Activated B cell treated with CpG ODN at 0.5 μM for 24 hours (primary cell): Measurements from ENCODE around the gene GDI1. TPM values are rescaled to one million over a fixed set of nuclear protein-coding genes. Genes with fewer than 3 reads are reported as not detected.

Experiments
- ATAC-seq: fragments of 200-7000 bp; cut with Tn5 transposase; one replicate; pipeline ENCODE4 v1.10.0; 2021; ENCODE audit warnings: low read depth, mild to moderate bottlenecking, moderate library complexity
- CTCF ChIA-PET: fragments of 350-600 bp; sonication (Branson Sonifier 250); formaldehyde crosslinking; loops from one replicate; lab custom pipeline; 2021; ENCODE audit warnings: antibody characterized with exemption; lab: Charles Lee
- POLR2A ChIA-PET: fragments of 350-600 bp; sonication (Branson Sonifier 250); formaldehyde crosslinking; loops from one replicate; lab custom pipeline; 2021; ENCODE audit warnings: antibody characterized with exemption; lab: Charles Lee
- DNase-seq: peaks from one replicate; pipeline ENCODE4 v3.0.0; 2022
- H3K27ac Mint-ChIP-seq: one replicate; pipeline ENCODE4 v1.8.0; 2020; ENCODE audit warnings: mixed read lengths
- H3K27me3 Mint-ChIP-seq: one replicate; pipeline ENCODE4 v1.8.0; 2021; ENCODE audit warnings: mixed read lengths
- H3K36me3 Mint-ChIP-seq: one replicate; pipeline ENCODE4 v1.8.0; 2021; ENCODE audit warnings: low read depth, mixed read lengths
- H3K4me1 Mint-ChIP-seq: one replicate; pipeline ENCODE4 v1.8.0; 2021; ENCODE audit warnings: mixed read lengths
- H3K4me3 Mint-ChIP-seq: one replicate; pipeline ENCODE4 v1.8.0; 2020; ENCODE audit warnings: mild to moderate bottlenecking, mixed read lengths
- H3K9me3 Mint-ChIP-seq: one replicate; pipeline ENCODE4 v1.8.0; 2020; ENCODE audit warnings: mixed read lengths
- intact Hi-C: fragments of 100-400 bp; cut with micrococcal nuclease; formaldehyde crosslinking; loops from one replicate; pipeline ENCODE4 v1.15.1; 2024
- total RNA-seq: library from RNA; stranded (reverse); gene quantifications from 2 replicates; pipeline ENCODE4 v1.2.3, GENCODE V29; 2022
- TF ChIP-seq, protein P1 (sequence below): fragments of 200-600 bp; IDR thresholded peaks from one replicate; pipeline ENCODE4 v1.8.0; 2022; ENCODE audit warnings: antibody characterized with exemption, mild to moderate bottlenecking

GDI1 gene
- total RNA-seq, 1 donor from 2014 or later, result 127 TPM

DNA sequence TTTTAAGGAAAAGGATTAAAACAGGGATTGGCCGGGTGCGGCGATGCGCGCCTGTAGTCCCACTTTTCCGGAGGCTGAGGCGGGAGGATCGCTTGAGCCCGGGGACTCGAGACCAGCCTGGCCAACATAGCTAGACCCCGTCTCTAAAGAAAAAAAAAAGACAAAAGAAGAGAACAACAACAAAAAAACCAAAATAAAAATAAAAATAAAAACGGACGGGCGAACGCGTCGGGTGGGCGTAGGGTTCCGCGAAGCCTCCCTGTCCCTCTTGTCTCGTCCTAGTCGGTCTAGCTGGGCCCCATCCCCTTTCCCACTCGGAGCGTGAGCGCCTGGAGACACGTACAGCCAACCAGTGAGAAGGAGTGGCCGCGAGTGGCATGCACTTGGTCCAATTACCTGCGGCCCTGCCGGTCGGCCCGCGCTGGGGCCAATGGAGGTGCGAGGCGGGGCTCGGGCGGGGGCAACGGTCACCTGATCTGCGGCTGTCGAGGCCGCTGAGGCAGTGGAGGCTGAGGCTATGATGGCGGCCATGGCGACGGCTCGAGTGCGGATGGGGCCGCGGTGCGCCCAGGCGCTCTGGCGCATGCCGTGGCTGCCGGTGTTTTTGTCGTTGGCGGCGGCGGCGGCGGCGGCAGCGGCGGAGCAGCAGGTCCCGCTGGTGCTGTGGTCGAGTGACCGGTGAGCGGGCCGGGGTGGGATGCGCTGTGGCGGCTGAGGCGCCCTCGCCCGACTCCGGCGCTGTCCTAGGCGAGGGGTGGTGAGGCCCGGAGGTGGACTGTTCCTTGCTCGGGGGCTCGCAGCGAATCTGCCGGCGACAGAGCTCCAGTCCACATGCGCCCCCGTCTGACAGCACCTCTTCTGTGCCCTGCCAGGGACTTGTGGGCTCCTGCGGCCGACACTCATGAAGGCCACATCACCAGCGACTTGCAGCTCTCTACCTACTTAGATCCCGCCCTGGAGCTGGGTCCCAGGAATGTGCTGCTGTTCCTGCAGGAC is 8.5 kb upstream of the GDI1 start, which contains the start of gene ATP6AP1:
ATP6AP1 (plus strand) TSS at position 502 of the 996 bp plus-strand sequence; CDS start at position 518, 16 bp downstream.
- ChIA-PET POLR2A (interaction anchor here (0.8 to 2.9 kb wide), 11 partner anchors 8 to 99 kb away, joined by 3 to 20 read pairs (median 4); partner anchors contain the start of genes DNASE1L1, RPL10 and SLC10A3), CTCF (interaction anchor here (1.0 to 1.4 kb wide), 2 partner anchors 9 to 30 kb away, joined by 3 to 4 read pairs; partner anchors contain the start of gene RPL10)
- Mint-ChIP-seq H3K4me3 (peak within 1 kb of the TSS; percentile 81), H3K27ac (peak within 1 kb of the TSS; percentile 71), H3K4me1 (peaks cover 23% of the 10 kb centered on the region), H3K9me3 (no peaks in the 10 kb centered on the region), H3K36me3 (peaks cover 9% of the 10 kb centered on the region), H3K27me3 (no peaks in the 10 kb centered on the region)
- intact Hi-C loops, result loop anchor here (1.0 to 2.0 kb wide), 3 partner anchors 8 to 58 kb away; no protein-coding TSS in a partner anchor
- DNase-seq (peak; percentile 77), ATAC-seq (peak; percentile 99)
- TF ChIP-seq, protein P1, sequence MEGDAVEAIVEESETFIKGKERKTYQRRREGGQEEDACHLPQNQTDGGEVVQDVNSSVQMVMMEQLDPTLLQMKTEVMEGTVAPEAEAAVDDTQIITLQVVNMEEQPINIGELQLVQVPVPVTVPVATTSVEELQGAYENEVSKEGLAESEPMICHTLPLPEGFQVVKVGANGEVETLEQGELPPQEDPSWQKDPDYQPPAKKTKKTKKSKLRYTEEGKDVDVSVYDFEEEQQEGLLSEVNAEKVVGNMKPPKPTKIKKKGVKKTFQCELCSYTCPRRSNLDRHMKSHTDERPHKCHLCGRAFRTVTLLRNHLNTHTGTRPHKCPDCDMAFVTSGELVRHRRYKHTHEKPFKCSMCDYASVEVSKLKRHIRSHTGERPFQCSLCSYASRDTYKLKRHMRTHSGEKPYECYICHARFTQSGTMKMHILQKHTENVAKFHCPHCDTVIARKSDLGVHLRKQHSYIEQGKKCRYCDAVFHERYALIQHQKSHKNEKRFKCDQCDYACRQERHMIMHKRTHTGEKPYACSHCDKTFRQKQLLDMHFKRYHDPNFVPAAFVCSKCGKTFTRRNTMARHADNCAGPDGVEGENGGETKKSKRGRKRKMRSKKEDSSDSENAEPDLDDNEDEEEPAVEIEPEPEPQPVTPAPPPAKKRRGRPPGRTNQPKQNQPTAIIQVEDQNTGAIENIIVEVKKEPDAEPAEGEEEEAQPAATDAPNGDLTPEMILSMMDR, result no peak

DNA sequence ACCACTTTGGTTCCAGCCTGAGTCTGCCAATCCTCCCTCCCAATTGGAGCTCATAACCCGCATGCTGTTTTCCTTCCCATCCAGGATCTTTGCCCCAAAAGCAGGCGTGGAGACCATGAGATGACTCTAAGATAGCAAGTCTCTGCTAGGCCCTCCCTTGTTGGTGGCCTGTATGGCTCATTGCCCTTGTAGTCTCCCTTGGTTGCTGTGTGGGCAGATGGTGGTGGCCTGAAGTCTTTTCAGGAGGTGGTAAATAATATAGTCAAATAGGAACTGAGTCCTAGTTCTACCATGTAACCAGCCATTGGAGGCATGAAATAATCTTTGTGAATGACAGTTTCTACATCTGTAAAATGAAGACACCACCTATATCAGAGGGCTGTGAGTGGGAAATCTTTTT is 7.2 kb upstream of the GDI1 start:
- Mint-ChIP-seq H3K4me1 (peaks cover 23% of the 10 kb centered on the region), H3K27ac (no peak overlapping the region), H3K4me3 (peak overlapping the region; percentile 81), H3K27me3 (no peaks in the 10 kb centered on the region), H3K36me3 (peaks cover 18% of the 10 kb centered on the region), H3K9me3 (no peaks in the 10 kb centered on the region)
- ATAC-seq (no peak), DNase-seq (no peak)
- ChIA-PET POLR2A (interaction anchor here (0.6 to 2.9 kb wide), 8 partner anchors 11 to 60 kb away, joined by 3 to 20 read pairs (median 6); partner anchors contain the start of genes RPL10 and SLC10A3), CTCF (interaction anchor here (1.4 kb wide), 1 partner anchor 32 kb away, joined by 4 read pairs; the partner anchor contains the start of gene RPL10)
- TF ChIP-seq, protein P1, result no peak
- intact Hi-C loops, result loop anchor here (2.0 kb wide), 1 partner anchor 59 kb away; no protein-coding TSS in a partner anchor

DNA sequence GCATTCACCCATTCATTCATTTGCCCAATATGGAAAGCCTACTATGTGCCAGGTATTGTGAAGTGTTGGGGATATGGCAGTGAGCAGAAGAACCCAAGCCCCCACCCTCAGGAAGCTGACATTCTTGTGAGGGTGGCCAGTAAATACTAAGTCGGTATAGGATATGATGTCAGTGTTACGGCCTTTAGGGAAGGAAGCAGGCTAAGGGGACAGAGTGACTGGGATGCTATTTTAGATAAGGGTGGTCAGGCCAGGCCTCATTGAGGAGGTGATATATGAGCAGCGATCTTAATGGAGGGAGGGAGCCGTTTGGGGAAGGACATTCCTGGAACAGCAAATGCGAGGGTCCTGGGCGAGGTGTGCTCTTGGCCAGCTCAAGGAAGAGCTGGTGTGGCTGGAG is 6.5 kb upstream of the GDI1 start:
- intact Hi-C loops, result no loop called here
- no peak for ATAC-seq
- CTCF ChIA-PET, result no interaction called here
- H3K9me3 Mint-ChIP-seq, result no peaks in the 10 kb centered on the region
- DNase-seq, result no peak
- H3K4me3 Mint-ChIP-seq, result no peak overlapping the region
- TF ChIP-seq, protein P1, result no peak
- peaks cover 22% of the 10 kb centered on the region for H3K36me3 Mint-ChIP-seq
- no peaks in the 10 kb centered on the region for H3K27me3 Mint-ChIP-seq
- H3K27ac Mint-ChIP-seq, result no peak overlapping the region
- POLR2A ChIA-PET, result interaction anchor here (0.6 kb wide), 2 partner anchors 321 to 559 kb away, joined by 3 read pairs; no protein-coding TSS in a partner anchor
- peaks cover 23% of the 10 kb centered on the region for H3K4me1 Mint-ChIP-seq

DNA sequence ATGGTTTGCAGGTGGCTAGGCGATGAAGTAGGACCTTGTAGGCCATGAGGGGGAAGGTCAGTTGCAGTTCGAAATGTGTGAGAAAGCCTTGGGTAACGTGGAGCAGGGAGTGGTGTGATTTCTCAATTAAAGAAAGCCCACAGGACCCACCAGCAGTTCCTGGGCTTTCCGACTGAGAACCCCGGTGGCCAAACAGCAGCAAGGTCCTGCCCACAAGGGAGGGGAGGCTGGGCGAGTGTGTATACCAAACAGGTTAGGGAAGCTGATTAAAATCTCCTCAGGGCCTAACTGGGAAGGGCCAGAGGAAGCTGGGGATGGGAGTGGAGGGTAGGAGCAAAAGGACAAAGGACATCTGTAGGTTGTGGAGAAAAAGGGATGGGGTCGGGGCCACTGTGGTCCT is 6.0 kb upstream of the GDI1 start:
- H3K4me3 Mint-ChIP-seq, result no peak overlapping the region
- DNase-seq (no peak), ATAC-seq (no peak)
- CTCF ChIA-PET, result no interaction called here
- peaks cover 26% of the 10 kb centered on the region for H3K36me3 Mint-ChIP-seq
- intact Hi-C loops, result no loop called here
- POLR2A ChIA-PET, result interaction anchor here (0.6 kb wide), 2 partner anchors 321 to 559 kb away, joined by 3 read pairs; no protein-coding TSS in a partner anchor
- TF ChIP-seq, protein P1, result no peak
- no peaks in the 10 kb centered on the region for H3K27me3 Mint-ChIP-seq
- H3K27ac Mint-ChIP-seq, result no peak overlapping the region
- no peaks in the 10 kb centered on the region for H3K9me3 Mint-ChIP-seq
- peaks cover 24% of the 10 kb centered on the region for H3K4me1 Mint-ChIP-seq
